Body of pancreas (tissue), 4 donors: Measurements from ENCODE around the gene EPS15. TPM values are rescaled to one million over a fixed set of nuclear protein-coding genes. Genes with fewer than 3 reads are reported as not detected.

Source experiments
- ATAC-seq: fragments of 150-250 bp; one replicate; pipeline ENCODE4 v1.9.1; 2016
- DNase-seq, 4 donors: peaks; one replicate each; pipeline ENCODE4 v3.0.0-alpha.2; 2019
- H3K27ac ChIP-seq, 4 donors: fragments of 200-600 bp; sonication (generic); 1 replicate in 3 of 4; 2 replicates in 1 of 4; pipeline versions ENCODE4 v1.5.1 to v1.6.1; 2016 to 2019; ENCODE audit warnings: mild to moderate bottlenecking in 1 of 4, mixed read lengths in 1 of 4, moderate library complexity in 1 of 4
- H3K27me3 ChIP-seq, 2 donors: fragments of 200-600 bp; sonication (generic); one replicate each; pipeline ENCODE4 v1.6.0; 2016; ENCODE audit warnings: mild to moderate bottlenecking in 1 of 2
- H3K36me3 ChIP-seq, 2 donors: fragments of 200-600 bp; sonication (generic); replicated peaks in 1 of 2; 2 replicates each; pipeline ENCODE4 v1.5.1; 2016; ENCODE audit warnings: low read depth in 2 of 2; ENCODE audit not compliant: insufficient read depth in 1 of 2
- H3K4me1 ChIP-seq: fragments of 200-600 bp; sonication (generic); one replicate; pipeline ENCODE4 v1.6.0; 2016
- H3K4me3 ChIP-seq, 2 donors: fragments of 200-600 bp; sonication (generic); 1 replicate in 1 of 2; 2 replicates in 1 of 2; pipeline ENCODE4 v1.5.1; 2016 to 2019
- H3K9me3 ChIP-seq, 3 donors: fragments of 200-600 bp; sonication (generic); 1 replicate in 2 of 3; 2 replicates in 1 of 3; pipeline ENCODE4 v1.5.1; 2016
- CTCF ChIP-seq, 7 experiments: fragments of 450-650 bp in 4 of 7; fragments of 200-600 bp in 3 of 7; sonication (generic) in 3 of 7; IDR thresholded peaks; one replicate each; pipeline ENCODE4 v1.5.1; 2016 to 2019; ENCODE audit warnings: antibody characterized with exemption in 7 of 7
- POLR2A ChIP-seq, 3 donors: fragments of 450-650 bp; IDR thresholded peaks; one replicate each; pipeline ENCODE4 v1.6.1; 2016; ENCODE audit warnings: antibody characterized with exemption in 3 of 3, mild to moderate bottlenecking in 2 of 3
- WGBS, 2 donors: methylation state at CpG; one replicate each; pipeline ENCODE4 v1.1.5; 2017; 5-methylcytosine and 5-hydroxymethylcytosine counted together
- intact Hi-C: fragments of 100-400 bp; cut with DNase I; formaldehyde crosslinking; loops from one replicate; pipeline ENCODE4 v1.15.1; 2023
- total RNA-seq, 2 donors: library from RNA; depleted of rRNA; stranded (reverse); fragments of >200 nt; gene quantifications; one replicate each; pipeline ENCODE4 v1.1.0, GENCODE V29; 2016

The EPS15 gene
- total RNA-seq, 2 donors from 2014 or later, result 37.4 to 46.8 TPM

DNA sequence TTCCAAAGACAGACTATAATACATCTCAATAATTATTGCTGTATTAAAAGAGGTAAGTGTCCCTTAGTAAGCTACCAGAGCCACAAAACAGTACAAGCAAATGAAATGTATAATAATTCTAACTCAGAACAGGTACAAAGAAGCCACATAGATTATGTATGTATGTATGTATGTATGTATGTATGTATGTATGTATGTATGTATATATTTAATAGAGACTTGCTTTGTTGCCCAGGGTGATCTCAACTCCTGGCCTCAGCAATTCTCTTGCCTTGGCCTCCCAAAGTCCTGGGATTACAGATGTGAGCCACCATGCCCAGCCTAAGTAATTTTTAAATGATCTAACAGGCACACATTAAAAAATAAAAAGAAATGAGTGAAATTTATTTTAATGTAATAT lies 86.9 kb downstream of the EPS15 start:
- no peak for ATAC-seq
- intact Hi-C loops, result no loop called here
- Histone ChIP-seq H3K4me1 (no peaks in the 10 kb centered on the region), H3K4me3 (no peak overlapping the region), H3K9me3 (no peaks in the 10 kb centered on the region), H3K36me3 (peaks cover 2 to 6% of the 10 kb centered on the region in 2 donors), H3K27ac (no peak overlapping the region), H3K27me3 (no peaks in the 10 kb centered on the region)
- TF ChIP-seq CTCF (IDR thresholded peaks at IDR 0.05) (no peak), POLR2A (IDR thresholded peaks at IDR 0.05) (no peak)
- no peak for DNase-seq

DNA sequence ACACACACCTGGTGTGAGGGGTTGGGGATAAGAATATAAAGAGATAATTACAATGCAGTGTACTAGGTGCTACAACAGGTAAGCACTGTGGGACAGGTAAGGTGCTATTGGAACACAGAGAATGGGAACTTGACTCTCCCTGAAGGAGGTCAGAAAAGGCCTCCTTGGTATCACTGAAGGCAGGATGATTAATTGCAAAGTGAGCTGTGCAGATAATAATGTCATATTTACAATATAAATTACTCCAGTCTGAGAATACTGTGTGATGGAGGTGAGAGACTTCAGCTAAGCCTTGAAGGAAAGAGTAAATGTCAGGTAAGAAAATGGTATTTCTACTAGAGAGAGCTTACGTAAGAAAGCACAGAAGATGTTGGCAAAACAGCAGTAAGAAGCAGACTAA lies 91.6 kb downstream of the EPS15 start:
- Histone ChIP-seq H3K36me3 (peaks cover 0 to 2% of the 10 kb centered on the region in 2 donors), H3K4me1 (no peaks in the 10 kb centered on the region), H3K27me3 (no peaks in the 10 kb centered on the region), H3K9me3 (no peaks in the 10 kb centered on the region), H3K27ac (no peak overlapping the region), H3K4me3 (no peak overlapping the region)
- TF ChIP-seq CTCF (IDR thresholded peaks at IDR 0.05) (no peak), POLR2A (IDR thresholded peaks at IDR 0.05) (no peak)
- intact Hi-C loops, result no loop called here
- ATAC-seq, result no peak
- DNase-seq, result no peak
- WGBS, 2 donors, result 89 to 91% methylated on average over 1 of the region's 1 CpG

DNA sequence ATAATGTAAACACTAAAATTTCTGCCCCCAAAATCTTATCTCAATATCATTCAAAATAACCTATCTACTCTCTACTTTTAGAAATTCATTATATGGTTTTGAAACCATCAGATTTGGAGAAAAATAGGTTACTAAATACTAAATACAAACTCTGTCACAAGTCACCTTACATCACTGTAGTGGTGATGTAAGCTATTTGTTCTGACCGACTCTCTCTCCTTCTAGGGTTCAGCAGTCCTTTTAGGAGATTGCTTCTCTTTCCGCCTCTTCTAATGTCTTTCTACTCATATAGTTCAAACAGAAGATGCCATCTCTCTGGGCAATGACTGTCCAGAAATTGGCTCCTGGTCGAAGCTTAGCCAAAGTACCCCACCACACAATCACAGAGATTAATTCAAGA lies 93.1 kb downstream of the EPS15 start:
- 85 to 92% methylated on average over 3 of the region's 3 CpGs for WGBS, 2 donors
- TF ChIP-seq CTCF (IDR thresholded peaks at IDR 0.05), result no peak
- TF ChIP-seq POLR2A (IDR thresholded peaks at IDR 0.05), result no peak
- intact Hi-C loops, result no loop called here
- DNase-seq (no peak), ATAC-seq (no peak)
- Histone ChIP-seq H3K36me3 (peaks cover 0 to 2% of the 10 kb centered on the region in 2 donors), H3K9me3 (no peaks in the 10 kb centered on the region), H3K4me3 (no peak overlapping the region), H3K4me1 (no peaks in the 10 kb centered on the region), H3K27ac (no peak overlapping the region), H3K27me3 (no peaks in the 10 kb centered on the region)

GRCh38 chr1:51425273-51425672 lies 93.8 kb downstream of the EPS15 start:
- H3K27me3 ChIP-seq, result no peaks in the 10 kb centered on the region
- no peak for ATAC-seq
- TF ChIP-seq CTCF (IDR thresholded peaks at IDR 0.05) (no peak), POLR2A (IDR thresholded peaks at IDR 0.05) (no peak)
- H3K9me3 ChIP-seq, result no peaks in the 10 kb centered on the region
- WGBS, 2 donors, result 93 to 97% methylated on average over 1 of the region's 1 CpG
- intact Hi-C loops, result no loop called here
- H3K4me1 ChIP-seq, result no peaks in the 10 kb centered on the region
- no peak overlapping the region for H3K4me3 ChIP-seq
- H3K27ac ChIP-seq, result no peak overlapping the region
- H3K36me3 ChIP-seq, result peaks cover 0 to 2% of the 10 kb centered on the region in 2 donors
- DNase-seq, result no peak

GRCh38 chr1:51423073-51423821 lies 95.8 kb downstream of the EPS15 start:
- WGBS, 2 donors, result 86% methylated on average over 7 of the region's 7 CpGs
- intact Hi-C loops, result no loop called here
- Histone ChIP-seq H3K4me3 (no peak overlapping the region), H3K27me3 (no peaks in the 10 kb centered on the region), H3K9me3 (no peaks in the 10 kb centered on the region), H3K4me1 (no peaks in the 10 kb centered on the region), H3K27ac (peak overlapping the region in 1 of 4 donors; percentile 3), H3K36me3 (no peaks in the 10 kb centered on the region)
- DNase-seq (no peak), ATAC-seq (no peak)
- TF ChIP-seq CTCF (IDR thresholded peaks at IDR 0.05) (no peak), POLR2A (IDR thresholded peaks at IDR 0.05) (no peak)
